NCI-H82 treated with DMSO at 0.1 percent for 48 hours (cell line): ENCODE data around the gene GJD3.

Experiments
- DNase-seq: peaks from one replicate; lab custom pipeline; 2025; ENCODE audit not compliant: unreplicated experiment; lab: John Stamatoyannopoulos, UW

Gene GJD3

DNA sequence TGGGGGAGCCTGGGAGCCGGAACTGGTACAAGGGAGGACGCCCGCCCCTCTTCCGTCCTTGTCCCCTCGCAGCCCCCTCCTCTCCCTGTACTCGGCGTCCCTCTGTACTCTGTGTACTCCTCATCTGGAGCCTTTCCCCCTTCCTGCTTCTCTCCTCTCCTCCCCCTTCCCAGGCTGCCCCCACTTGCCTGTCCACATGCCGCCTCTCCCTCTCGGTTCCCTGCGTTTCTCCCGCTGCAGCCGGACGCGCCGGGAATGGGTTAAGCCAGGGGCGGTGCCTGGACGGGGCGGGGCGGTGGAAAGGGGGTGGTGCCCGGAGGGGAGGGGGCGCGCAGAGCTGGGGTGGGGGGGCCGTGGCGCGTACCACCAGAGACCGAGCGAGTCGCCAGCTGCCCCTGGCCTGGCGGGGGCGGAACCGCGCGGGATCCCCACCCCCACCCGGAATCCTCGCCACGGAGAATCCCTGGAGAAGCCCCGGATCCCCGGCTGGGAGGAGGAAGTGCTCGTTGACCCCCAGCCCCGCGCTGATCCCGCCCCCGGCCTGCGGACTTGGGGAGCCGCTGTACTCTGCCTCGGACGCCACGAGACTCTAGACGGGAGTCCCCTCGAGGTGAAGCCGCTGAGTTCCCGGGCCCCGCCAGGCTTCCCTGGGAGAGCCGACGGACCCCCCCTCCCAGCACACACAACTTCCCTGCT lies 22.6 kb downstream of the GJD3 start:
- DNase-seq = peak; percentile 77

DNA sequence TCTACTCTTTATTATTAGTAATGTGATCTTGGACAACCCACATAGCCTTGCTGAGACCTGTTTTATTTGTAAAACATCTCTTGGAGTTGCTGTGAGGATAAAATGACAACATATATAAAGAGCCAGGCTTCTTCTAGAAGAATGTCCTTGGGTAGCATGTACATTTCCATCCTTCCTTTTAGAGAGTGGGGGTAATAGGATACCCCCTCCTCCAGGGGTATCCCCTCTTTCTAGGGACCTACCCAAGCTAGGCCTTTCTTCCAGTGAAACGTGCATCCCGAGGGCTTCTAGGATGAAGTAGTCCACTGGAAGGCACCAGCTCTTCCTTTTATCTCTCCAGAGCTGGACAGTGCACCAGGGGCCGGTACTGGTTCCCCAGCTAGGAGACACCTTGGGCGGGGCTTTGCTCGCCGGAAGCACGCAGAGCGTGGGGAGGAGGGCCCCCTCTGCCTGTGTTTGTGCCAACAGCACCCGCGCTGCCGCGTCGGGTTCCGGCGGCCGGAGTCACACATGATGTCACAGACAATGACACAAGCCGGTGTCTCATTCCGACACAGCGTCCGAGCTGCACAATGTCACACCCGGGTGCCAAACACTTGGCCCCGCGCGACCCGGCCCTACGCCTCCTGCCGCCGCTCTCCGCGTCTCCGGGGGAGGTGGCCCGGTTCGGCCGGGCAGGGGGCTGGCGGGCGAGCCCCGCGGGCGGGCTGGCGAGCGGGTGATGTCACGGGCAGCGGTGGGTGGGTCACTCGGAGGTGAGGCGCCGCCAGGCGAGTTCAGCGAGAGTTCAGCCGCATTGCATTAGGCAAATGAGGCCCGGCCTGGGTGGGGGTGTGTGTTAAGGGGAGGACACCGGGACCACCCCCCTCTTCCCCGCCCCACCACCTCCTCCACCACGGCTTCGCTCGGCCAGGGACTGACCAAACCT lies 23.4 kb downstream of the GJD3 start:
- peak; percentile 77 for DNase-seq

DNA sequence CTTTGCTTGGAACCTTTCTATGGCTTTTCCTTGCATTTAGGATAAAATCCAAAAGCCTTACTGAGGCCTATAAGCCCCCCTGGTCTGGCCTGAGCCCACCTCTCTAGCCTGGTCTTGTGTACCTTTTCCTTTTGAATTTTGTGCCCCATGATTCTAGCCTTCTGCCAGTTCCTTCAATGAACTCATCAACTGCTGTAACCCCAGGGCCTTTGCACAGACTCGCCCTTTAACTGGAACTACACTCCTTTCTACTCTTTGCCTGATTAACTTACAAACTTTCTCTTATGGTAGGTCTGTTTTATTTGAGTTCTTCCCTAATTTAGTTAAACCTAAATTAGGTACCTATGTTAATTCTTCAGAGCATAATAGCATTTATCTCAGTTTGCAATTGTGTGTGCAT lies 24.2 kb downstream of the GJD3 start:
- no peak for DNase-seq

DNA sequence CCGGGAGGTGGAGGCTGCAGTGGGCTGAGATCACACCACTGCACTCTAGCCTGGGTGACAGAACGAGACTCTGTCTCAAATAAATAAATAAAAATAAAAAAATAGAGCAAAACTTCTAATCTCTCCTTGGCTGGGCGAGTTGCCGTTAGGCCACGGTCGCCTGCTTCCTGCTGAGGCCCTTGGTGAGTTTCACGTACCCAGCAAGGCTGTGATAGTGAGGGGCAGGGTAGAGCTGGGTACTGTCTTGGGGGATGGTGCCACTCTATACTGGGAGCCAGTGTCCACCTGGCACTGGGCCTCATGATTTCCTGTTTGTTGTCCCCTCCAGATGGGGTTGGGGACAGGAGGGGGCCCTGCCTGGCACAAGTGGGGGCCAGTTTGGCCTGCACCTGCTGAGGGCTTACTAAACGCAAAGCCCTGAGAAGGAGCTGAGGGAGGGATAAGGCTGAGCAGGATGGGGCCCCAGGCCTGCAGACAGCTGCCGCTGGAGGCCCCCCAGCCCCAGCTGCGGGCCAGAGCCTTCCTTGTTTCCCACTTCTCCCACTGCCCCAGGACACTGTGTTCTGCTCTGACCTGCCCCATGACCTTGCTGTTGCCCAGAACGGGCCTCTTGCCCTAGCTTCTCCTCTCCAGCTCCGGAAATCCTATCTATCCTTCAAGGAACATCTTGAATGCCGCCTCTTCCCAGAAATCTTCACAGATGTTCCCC lies 25.4 kb downstream of the GJD3 start:
- no peak for DNase-seq

DNA sequence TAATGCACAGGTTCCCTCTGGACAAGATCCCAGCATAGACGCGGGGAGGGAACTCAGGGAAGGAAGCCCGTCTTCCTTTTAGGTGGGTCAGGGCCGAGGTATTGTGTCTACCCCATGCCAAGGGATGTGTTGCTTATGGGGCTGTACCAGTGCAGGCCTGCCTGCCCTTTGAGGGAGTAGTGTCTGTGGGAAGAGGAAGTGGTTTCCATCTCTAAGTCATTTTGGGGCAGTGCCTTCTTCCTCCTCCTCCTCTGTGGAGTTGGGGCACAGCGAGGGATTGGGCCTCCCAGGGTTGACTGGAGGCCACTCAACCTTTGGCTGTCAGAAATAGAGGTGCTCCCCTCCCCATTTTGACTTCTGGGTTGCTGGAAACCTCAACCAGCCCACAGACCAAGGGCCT lies 26.5 kb downstream of the GJD3 start:
- DNase-seq = no peak

DNA sequence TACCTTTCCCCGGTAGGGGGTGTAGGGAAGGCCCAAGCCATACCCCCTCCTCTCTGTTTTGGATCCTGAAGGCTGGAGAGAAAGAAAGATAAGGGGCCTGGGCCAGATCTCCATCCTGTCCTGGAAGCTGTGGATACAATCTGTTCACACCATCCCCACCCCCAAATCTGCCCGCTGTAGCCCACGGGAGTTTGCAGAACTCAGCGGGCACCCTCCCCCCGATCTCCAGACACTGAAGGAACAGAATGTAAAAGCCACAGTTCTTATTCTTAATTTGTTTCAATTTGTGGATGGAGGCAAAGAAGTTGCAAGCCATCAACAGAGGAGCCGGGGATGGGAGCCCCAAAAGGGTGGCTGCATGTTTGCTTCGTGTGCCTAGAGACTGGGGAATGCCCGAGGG lies 27.2 kb downstream of the GJD3 start:
- DNase-seq = no peak

DNA sequence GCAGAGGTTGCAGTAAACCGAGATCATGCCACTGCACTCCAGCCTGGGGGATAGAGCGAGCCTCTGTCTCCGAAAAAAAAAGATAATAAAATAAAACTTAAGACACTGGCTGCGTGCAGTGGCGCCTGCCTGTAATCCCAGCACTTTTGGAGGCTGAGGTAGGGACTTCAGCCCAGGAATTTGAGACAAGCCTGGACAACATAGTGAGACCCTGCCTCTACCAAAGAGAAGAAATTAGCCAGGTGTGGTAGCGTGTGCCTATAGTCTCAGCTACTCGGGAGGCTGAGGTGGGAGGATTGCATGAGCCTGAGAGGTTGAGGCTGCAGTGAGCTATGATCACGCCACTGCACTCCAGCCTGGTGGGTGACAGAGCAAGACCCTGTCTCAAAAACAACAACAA lies 28.9 kb downstream of the GJD3 start:
- DNase-seq = no peak

DNA sequence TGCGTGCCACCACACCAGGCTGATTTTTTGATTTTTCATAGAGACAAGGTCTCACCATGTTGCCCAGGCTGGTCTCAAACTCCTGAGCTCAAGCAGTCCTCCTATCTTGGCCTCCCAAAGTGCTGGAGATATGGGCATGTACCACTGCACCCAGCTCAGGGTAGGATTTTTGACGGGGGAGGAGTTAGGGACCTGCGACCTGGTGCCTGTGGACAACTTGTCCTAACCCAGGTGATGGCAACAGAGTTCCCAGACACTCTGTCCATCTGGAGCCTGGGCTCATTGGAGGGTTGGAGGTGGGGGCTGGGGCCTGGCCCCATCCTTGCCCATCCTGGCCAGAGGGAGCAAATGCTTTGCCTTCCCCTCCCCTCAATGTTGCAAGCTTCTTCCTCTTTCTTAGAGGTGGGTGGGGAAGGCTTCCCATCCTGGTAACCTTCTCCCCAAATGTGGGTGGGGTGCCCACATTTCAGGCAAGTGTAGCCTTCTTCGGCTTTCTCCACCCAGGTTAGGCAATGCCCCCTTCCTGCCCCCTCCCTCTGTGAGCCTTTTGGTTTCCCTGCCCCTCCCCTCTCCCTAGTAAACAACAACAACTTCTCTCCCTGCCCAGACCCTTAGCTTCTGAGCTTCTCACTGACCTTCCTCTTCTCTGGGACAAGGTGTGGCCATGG lies 30.6 kb downstream of the GJD3 start:
- DNase-seq = no peak

DNA sequence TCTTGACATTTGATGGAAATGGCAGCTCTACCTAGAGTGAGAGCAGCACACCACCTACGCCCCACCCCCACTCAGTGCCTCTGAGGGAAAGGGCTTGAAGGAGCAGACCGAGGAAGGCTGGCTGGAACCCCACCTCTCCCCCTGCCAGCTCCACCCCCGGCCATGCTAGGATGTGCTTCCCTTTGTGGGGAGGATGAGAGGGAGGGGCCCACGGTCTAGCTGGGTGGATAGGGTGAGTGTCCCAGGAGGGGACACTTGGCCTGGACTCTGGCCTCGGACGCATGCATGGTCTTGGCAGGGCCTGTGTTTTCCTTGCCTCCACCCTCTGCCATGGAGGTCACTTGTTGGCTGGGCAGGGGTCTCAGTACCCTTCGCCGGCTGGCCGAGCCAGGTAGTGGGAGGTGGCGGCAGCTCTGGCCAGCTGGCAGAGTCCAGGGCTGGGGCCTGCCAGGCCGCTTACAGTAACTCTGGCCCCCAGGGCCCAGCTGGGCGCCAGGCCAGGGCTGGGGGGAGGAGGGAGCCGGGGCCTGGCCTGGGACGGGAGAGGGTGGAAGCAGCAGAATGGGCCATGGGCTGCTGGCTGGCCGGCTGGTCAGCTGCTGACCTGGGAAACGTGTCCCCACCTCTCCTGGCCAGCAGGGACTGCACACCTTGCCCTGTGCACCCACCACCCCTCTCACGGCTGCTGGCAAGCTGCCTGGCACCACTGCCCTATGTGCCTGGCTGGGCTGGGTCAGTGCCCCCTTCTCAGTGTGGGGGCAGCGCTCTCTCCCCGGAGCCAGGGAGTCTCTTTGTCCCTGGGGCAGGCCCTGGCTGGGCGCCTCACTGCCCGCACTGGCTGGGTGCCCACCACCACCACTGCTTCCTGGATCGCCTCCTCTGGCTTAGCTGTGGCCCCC lies 32.5 kb downstream of the GJD3 start:
- DNase-seq = no peak

DNA sequence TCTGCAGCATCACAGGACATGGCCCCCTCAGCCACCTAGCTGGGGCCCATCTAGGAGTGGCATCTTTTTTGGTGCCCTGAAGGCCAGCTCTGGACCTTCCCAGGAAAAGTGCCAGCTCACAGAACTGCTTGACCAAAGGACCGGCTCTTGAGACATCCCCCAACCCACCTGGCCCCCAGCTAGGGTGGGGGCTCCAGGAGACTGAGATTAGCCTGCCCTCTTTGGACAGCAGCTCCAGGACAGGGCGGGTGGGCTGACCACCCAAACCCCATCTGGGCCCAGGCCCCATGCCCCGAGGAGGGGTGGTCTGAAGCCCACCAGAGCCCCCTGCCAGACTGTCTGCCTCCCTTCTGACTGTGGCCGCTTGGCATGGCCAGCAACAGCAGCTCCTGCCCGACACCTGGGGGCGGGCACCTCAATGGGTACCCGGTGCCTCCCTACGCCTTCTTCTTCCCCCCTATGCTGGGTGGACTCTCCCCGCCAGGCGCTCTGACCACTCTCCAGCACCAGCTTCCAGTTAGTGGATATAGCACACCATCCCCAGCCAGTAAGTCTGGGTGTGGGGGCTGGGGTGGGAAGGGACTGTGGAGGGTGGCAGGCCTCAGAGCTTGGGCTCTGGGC lies 33.6 kb downstream of the GJD3 start:
- DNase-seq = no peak

DNA sequence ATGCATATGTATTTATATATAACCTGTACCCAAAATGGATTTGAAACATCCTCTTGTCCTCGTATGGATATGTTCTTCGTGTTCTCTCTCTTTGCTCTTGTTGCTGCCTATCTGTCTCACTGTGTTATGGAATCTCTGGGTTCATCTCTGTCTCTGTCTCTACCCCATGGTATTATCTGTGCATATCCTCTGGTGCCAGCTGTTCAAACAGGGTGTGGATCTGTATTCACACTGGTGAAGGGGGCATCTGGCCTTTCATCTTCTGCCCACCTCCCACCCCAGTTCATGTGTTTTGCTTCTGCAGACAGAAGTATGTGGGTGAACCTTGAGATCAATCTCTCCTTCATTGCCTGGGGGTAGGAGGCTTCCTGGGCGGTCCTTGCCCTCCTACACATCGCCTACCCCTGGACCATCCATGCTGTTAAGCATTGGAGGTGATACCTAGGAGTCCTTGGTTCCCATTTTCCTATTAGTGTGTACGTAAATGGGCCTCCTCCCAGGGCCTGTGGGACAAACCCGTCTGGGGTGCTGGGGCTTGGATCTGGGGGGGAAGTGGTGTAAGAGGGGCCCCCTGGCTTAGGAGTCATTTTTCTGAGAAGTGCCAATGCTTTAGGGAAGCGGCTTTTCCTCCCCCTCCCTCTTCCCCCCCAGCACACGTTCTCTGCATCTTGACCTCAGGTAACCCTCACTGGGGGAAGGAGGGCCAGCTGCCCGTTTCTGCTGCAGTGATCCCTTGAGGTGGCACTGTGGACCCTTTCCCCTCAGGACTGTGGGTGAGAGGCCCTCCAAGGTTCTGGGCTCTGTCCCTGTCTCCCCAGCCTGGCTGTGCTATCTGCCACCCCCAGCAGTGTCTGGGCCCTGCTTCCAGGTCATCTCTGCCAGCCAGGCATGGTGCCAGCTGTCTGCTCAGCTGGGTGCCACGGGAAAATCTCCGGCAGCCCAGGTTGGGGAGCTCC lies 34.4 kb downstream of the GJD3 start:
- peak; percentile 31 for DNase-seq

DNA sequence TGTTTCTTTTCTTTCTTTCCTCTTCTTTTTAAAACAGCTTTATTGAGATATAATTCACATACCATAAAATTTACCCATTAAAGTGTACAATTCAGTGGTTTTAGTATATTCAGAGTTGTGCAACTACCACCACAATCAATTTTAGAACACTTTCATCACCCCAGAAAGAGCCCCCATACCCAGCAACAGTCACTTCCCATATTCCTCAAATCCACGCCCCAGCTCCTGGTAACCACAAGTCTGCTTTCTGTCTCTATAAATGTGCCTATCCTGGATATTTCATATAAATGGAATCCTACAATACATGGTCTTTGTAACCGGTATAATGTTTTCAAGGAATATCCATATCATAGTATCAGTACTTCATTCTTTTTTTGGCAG lies 36.2 kb downstream of the GJD3 start:
- DNase-seq = no peak

DNA sequence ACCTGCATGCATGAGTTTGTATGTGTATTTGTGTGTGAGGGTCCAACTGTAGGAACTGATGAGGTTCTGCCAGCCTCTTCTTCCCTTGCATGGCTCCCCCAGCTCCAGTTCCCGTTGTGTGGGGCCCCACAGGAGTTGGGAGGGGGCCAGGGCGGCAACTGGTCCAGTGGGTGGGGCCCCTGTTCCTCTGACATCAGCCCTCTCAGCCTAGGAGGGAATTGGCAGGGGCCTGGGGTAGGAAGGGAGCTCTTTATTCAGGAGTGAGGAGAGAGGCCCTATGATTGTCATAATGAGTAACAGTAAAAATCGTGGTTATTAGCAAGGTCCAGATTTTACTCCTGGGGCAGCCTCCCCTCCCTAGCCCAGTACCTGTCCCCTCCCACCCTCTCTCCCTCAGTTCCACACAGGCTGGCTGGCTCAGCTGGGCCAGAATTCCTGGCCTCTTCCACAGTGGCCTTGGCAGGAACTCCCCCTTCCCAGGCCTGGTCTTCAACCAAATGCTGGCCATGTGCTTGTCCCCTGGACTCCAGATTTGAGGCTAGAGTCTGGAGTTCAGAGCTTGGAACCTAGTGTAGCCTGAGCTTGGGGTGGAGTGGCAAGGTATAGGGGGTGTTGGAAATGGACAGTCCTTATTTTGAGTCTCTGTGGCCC lies 36.7 kb downstream of the GJD3 start:
- no peak for DNase-seq

DNA sequence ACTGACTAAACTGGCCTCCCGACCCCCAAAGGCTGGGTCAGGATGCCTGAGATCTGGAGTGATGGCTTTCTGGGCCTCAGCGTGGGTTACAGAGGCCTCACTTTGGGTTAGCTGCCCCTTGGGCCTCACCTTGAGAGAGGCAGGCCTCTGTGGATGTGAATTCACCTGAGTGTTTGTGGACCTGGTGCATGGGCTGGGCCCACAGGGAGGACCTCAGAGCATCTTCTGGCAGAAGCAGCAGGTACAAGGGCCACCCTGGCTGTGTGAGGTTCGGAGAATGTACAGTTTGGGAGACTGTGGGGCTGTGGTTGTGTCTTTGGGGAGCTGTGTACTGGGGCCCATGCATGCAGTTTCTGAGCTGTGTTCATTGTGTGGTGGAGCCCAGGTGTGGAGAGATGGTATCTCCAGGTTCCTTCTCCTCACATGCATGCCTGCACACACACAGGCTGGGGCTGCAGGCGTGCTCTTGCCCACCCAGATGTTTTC lies 37.2 kb downstream of the GJD3 start:
- no peak for DNase-seq

DNA sequence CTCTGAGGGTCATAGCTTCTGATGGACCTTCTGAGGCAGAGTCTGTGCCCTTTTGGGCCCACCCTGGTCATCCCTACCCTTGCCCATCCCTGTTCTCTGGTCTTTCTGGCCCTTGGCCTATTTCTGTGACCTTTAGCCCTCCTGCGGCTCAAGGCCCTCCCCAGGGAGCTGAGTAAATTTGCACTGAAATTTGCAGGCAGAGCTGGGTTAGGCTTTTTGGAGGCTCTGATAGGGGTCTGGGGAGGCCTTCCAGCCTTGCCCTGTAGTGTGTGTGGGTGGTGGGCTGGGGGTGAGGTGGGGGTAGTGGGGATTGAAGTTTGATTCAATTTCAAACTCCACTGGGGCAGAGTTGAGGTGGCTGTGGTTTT lies 37.7 kb downstream of the GJD3 start:
- no peak for DNase-seq

DNA sequence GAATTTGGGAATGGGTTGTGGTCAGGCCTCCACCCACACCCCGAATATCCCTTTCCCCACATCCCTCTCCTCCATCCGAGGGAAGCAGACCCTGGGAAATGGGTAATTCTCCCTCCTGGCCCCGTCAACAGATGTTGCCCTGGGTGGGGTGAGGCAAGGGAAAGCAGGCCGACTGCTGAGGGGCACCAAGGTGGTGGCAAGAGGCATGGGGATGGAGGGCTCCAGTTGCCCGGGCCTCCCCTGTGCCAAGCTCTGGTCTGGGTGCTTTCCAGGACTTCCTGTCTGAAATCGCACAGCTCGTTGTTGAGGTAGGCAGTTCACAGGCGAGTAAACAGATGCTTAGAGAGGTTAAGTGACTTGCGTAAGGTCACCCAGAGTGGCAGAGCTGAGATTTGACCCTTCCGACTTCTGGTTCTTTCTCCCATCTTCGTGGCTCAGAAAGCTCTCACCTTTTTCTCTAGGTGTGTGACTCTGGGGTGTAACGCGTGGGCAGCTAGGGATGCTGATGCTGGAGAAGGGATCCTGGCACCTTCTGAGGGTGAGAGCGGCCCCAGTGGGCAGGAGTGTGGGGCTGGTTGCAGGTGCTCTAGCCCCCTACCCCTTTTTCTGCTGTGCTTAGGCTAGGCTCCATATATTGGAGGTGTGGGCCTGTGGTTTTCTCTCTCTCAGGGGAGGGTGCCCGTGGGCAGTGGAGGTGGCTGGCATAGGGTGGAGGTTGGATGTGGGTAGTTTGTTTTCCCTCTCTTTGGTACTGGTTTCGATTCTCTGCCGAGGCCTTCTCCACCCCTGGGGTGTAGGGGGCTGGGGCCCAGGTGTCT lies 38.3 kb downstream of the GJD3 start:
- no peak for DNase-seq
